Activated T-cell treated with anti-CD3 and anti-CD28 coated beads, Interleukin-2, amount 50 U/mL, for 24 hours (primary cell): Measurements from ENCODE around the gene MSLN.
"Not testable (repeated sequence)": the region's sequence is repeated elsewhere in the genome, so short reads cannot be mapped to it uniquely, and the experiment has no call there.

ENCODE experiments used
- DNase-seq: peaks from one replicate; pipeline ENCODE4 v3.0.0-alpha.2; 2020
- H3K27ac Mint-ChIP-seq: 2 replicates; pipeline ENCODE4 v1.8.0; 2020; ENCODE audit warnings: mild to moderate bottlenecking, mixed read lengths
- H3K27me3 Mint-ChIP-seq: 2 replicates; pipeline ENCODE4 v1.8.0; 2020; ENCODE audit warnings: mixed read lengths
- H3K36me3 Mint-ChIP-seq: 2 replicates; pipeline ENCODE4 v1.8.0; 2020; ENCODE audit warnings: low read depth, mixed read lengths
- H3K4me1 Mint-ChIP-seq: 2 replicates; pipeline ENCODE4 v1.8.0; 2020; ENCODE audit warnings: low read depth, mixed read lengths
- H3K4me3 Mint-ChIP-seq: 2 replicates; pipeline ENCODE4 v1.8.0; 2020; ENCODE audit warnings: mild to moderate bottlenecking, moderate library complexity, mixed read lengths
- H3K9me3 Mint-ChIP-seq: 2 replicates; pipeline ENCODE4 v1.8.0; 2020; ENCODE audit warnings: mixed read lengths

Gene MSLN

GRCh38 chr16:754121-754607, 6.4 kb upstream of the MSLN start:
- H3K4me1 Mint-ChIP-seq, DNase-seq, H3K36me3 Mint-ChIP-seq, H3K4me3 Mint-ChIP-seq, H3K27ac Mint-ChIP-seq, H3K27me3 Mint-ChIP-seq, H3K9me3 Mint-ChIP-seq: not testable (repeated sequence)

GRCh38 chr16:754656-755055, 5.9 kb upstream of the MSLN start:
- Mint-ChIP-seq H3K9me3 (peaks cover 4% of the 10 kb centered on the region), H3K36me3 (no peaks in the 10 kb centered on the region), H3K4me3 (no peak overlapping the region), H3K27me3 (peaks cover 4% of the 10 kb centered on the region), H3K27ac (no peak overlapping the region), H3K4me1 (peaks cover 6% of the 10 kb centered on the region)
- no peak for DNase-seq

- no peak overlapping the region for H3K4me3 Mint-ChIP-seq
- peaks cover 6% of the 10 kb centered on the region for H3K4me1 Mint-ChIP-seq
- peaks cover 4% of the 10 kb centered on the region for H3K27me3 Mint-ChIP-seq
- no peak for DNase-seq
- H3K36me3 Mint-ChIP-seq: no peaks in the 10 kb centered on the region
- no peak overlapping the region for H3K27ac Mint-ChIP-seq
- H3K9me3 Mint-ChIP-seq: peaks cover 4% of the 10 kb centered on the region
These were observed 4.1 kb upstream of the MSLN start for GRCh38 chr16:756428-756827.

- H3K27ac Mint-ChIP-seq: no peak overlapping the region
- DNase-seq: no peak
- H3K4me3 Mint-ChIP-seq: no peak overlapping the region
- H3K27me3 Mint-ChIP-seq: peaks cover 4% of the 10 kb centered on the region
- H3K36me3 Mint-ChIP-seq: no peaks in the 10 kb centered on the region
- peaks cover 6% of the 10 kb centered on the region for H3K4me1 Mint-ChIP-seq
- H3K9me3 Mint-ChIP-seq: peaks cover 4% of the 10 kb centered on the region
These were observed 1.2 kb upstream of the MSLN start for GRCh38 chr16:759110-759910.

GRCh38 chr16:760065-760464, 469 bp upstream of the MSLN start:
- Mint-ChIP-seq H3K4me3 (no peak overlapping the region), H3K36me3 (no peaks in the 10 kb centered on the region), H3K9me3 (peaks cover 4% of the 10 kb centered on the region), H3K27me3 (peaks cover 4% of the 10 kb centered on the region), H3K4me1 (peaks cover 5% of the 10 kb centered on the region), H3K27ac (no peak overlapping the region)
- no peak for DNase-seq

GRCh38 chr16:761625-762513, 1.3 kb downstream of the MSLN start:
- no peak overlapping the region for H3K27ac Mint-ChIP-seq
- H3K27me3 Mint-ChIP-seq: no peaks in the 10 kb centered on the region
- H3K4me1 Mint-ChIP-seq: peaks cover 1% of the 10 kb centered on the region
- no peaks in the 10 kb centered on the region for H3K36me3 Mint-ChIP-seq
- no peak for DNase-seq
- H3K9me3 Mint-ChIP-seq: no peaks in the 10 kb centered on the region
- no peak overlapping the region for H3K4me3 Mint-ChIP-seq

- Mint-ChIP-seq H3K4me3 (no peak overlapping the region), H3K27me3 (no peaks in the 10 kb centered on the region), H3K9me3 (no peaks in the 10 kb centered on the region), H3K27ac (no peak overlapping the region), H3K36me3 (no peaks in the 10 kb centered on the region), H3K4me1 (no peaks in the 10 kb centered on the region)
- DNase-seq: no peak
These were observed 2.2 kb downstream of the MSLN start for GRCh38 chr16:762595-763268.

GRCh38 chr16:763369-764183, 3.0 kb downstream of the MSLN start:
- Mint-ChIP-seq H3K27me3 (no peaks in the 10 kb centered on the region), H3K9me3 (no peaks in the 10 kb centered on the region), H3K36me3 (no peaks in the 10 kb centered on the region), H3K4me3 (no peak overlapping the region), H3K4me1 (no peaks in the 10 kb centered on the region), H3K27ac (no peak overlapping the region)
- DNase-seq: no peak

- Mint-ChIP-seq H3K4me3 (no peak overlapping the region), H3K27ac (no peak overlapping the region), H3K9me3 (no peaks in the 10 kb centered on the region), H3K36me3 (no peaks in the 10 kb centered on the region), H3K4me1 (no peaks in the 10 kb centered on the region), H3K27me3 (no peaks in the 10 kb centered on the region)
- DNase-seq: no peak
These were observed 3.7 kb downstream of the MSLN start for GRCh38 chr16:764184-764750.

- DNase-seq: no peak
- Mint-ChIP-seq H3K27ac (no peak overlapping the region), H3K4me3 (no peak overlapping the region), H3K27me3 (no peaks in the 10 kb centered on the region), H3K36me3 (no peaks in the 10 kb centered on the region), H3K4me1 (no peaks in the 10 kb centered on the region), H3K9me3 (no peaks in the 10 kb centered on the region)
These were observed 4.4 kb downstream of the MSLN start for GRCh38 chr16:764848-765487.

GRCh38 chr16:765488-765865, 4.9 kb downstream of the MSLN start:
- no peaks in the 10 kb centered on the region for H3K27me3 Mint-ChIP-seq
- no peak overlapping the region for H3K27ac Mint-ChIP-seq
- no peak overlapping the region for H3K4me3 Mint-ChIP-seq

GRCh38 chr16:766008-766819, 5.7 kb downstream of the MSLN start:
- no peak overlapping the region for H3K27ac Mint-ChIP-seq
- no peaks in the 10 kb centered on the region for H3K27me3 Mint-ChIP-seq
- no peak overlapping the region for H3K4me3 Mint-ChIP-seq
- no peak for DNase-seq
- no peaks in the 10 kb centered on the region for H3K36me3 Mint-ChIP-seq
- H3K4me1 Mint-ChIP-seq: no peaks in the 10 kb centered on the region
- H3K9me3 Mint-ChIP-seq: no peaks in the 10 kb centered on the region

More at GRCh38 chr16:765488-765865, 4.9 kb downstream of the MSLN start:
- no peaks in the 10 kb centered on the region for H3K36me3 Mint-ChIP-seq
- H3K9me3 Mint-ChIP-seq: no peaks in the 10 kb centered on the region
- DNase-seq: no peak
- H3K4me1 Mint-ChIP-seq: no peaks in the 10 kb centered on the region
